Keratinocyte (primary cell): ENCODE results near the gene RASGRP3. TPM values are rescaled to one million over a fixed set of nuclear protein-coding genes. Genes with fewer than 3 reads are reported as not detected.

Experiments
- DNase-seq: peaks from one replicate; pipeline ENCODE4 v3.0.0-alpha.2; 2011; ENCODE audit warnings: low read depth, missing footprints, low spot score
- FAIRE-seq: peaks from 2 replicates; lab custom pipeline; 2011; peaks lifted over from hg19 to GRCh38; lab: Jason Lieb, UNC
- H2AFZ ChIP-seq: 2 replicates; pipeline ENCODE4 v1.6.0; 2012; ENCODE audit warnings: low read length, control low read depth, inconsistent platforms; ENCODE audit not compliant: control insufficient read depth
- H3K27ac ChIP-seq: 2 replicates; pipeline ENCODE4 v1.5.1; 2011; ENCODE audit warnings: low read length; ENCODE audit not compliant: control insufficient read depth, insufficient read depth
- H3K27me3 ChIP-seq: 3 replicates; pipeline ENCODE4 v1.6.0; 2011; ENCODE audit warnings: low read length; ENCODE audit not compliant: control insufficient read depth, insufficient read depth; ENCODE audit errors: extremely low read depth
- H3K36me3 ChIP-seq, 2 experiments: 2 replicates in 1 of 2; 3 replicates in 1 of 2; pipeline ENCODE4 v1.5.1; 2011; ENCODE audit warnings: low read length in 2 of 2, mild to moderate bottlenecking in 1 of 2; ENCODE audit not compliant: control insufficient read depth in 2 of 2, insufficient read depth in 2 of 2; ENCODE audit errors: extremely low read depth in 1 of 2
- H3K4me1 ChIP-seq: 3 replicates; pipeline ENCODE4 v1.5.1; 2011; ENCODE audit warnings: low read length; ENCODE audit not compliant: control insufficient read depth, insufficient read depth; ENCODE audit errors: extremely low read depth
- H3K4me2 ChIP-seq: 3 replicates; pipeline ENCODE4 v1.6.0; 2011; ENCODE audit warnings: low read depth, low read length; ENCODE audit not compliant: control insufficient read depth, insufficient read depth; ENCODE audit errors: extremely low read depth
- H3K4me3 ChIP-seq, 3 experiments: fragments of 200-600 bp in 1 of 3; sonication (generic) in 1 of 3; 2 replicates in 2 of 3; 3 replicates in 1 of 3; pipeline ENCODE4 v1.5.1; 2011 to 2016; ENCODE audit warnings: low read length in 3 of 3, mild to moderate bottlenecking in 3 of 3, control low read depth in 2 of 3, inconsistent platforms in 1 of 3, low read depth in 1 of 3, mixed read lengths in 1 of 3, mixed run types in 1 of 3, moderate library complexity in 1 of 3; ENCODE audit not compliant: control insufficient read depth in 2 of 3, insufficient read depth in 2 of 3; ENCODE audit errors: extremely low read depth in 1 of 3
- H3K79me2 ChIP-seq: 2 replicates; pipeline ENCODE4 v1.6.0; 2012; ENCODE audit warnings: low read length; ENCODE audit not compliant: control insufficient read depth, insufficient read depth
- H3K9ac ChIP-seq: 3 replicates; pipeline ENCODE4 v1.6.0; 2011; ENCODE audit warnings: low read length; ENCODE audit not compliant: control insufficient read depth, insufficient read depth; ENCODE audit errors: extremely low read depth
- H3K9me1 ChIP-seq: 3 replicates; pipeline ENCODE4 v1.6.0; 2011; ENCODE audit warnings: low read length; ENCODE audit not compliant: control insufficient read depth, insufficient read depth; ENCODE audit errors: extremely low read depth
- H3K9me3 ChIP-seq: 2 replicates; pipeline ENCODE4 v1.5.1; 2012; ENCODE audit warnings: low read depth, low read length; ENCODE audit not compliant: control insufficient read depth
- H4K20me1 ChIP-seq: 3 replicates; pipeline ENCODE4 v1.6.0; 2011; ENCODE audit warnings: low read length; ENCODE audit not compliant: control insufficient read depth, insufficient read depth; ENCODE audit errors: extremely low read depth
- CTCF ChIP-seq, 3 experiments: IDR thresholded peaks in 1 of 3; conservative IDR thresholded peaks in 1 of 3; optimal IDR thresholded peaks in 1 of 3; 2 replicates in 2 of 3; 3 replicates in 1 of 3; pipeline versions ENCODE3 to v1.5.1; 2011; ENCODE audit warnings: low read length in 3 of 3, mild to moderate bottlenecking in 3 of 3, moderate library complexity in 2 of 3, control low read depth in 1 of 3, inconsistent platforms in 1 of 3; ENCODE audit not compliant: insufficient read depth in 2 of 3; ENCODE audit errors: extremely low read depth in 1 of 3
- EZH2 ChIP-seq: IDR thresholded peaks from one replicate; pipeline ENCODE4 v1.6.1; 2012; ENCODE audit warnings: inconsistent platforms, mild to moderate bottlenecking, low read length, moderate library complexity
- dilution Hi-C: fragments of 300-500 bp; cut with MboI; formaldehyde crosslinking; loops from one replicate; pipeline ENCODE4 v1.7.0; 2020; ENCODE audit warnings: low sequenced_read_pairs; ENCODE audit not compliant: extremely low pct_ligation_motif_present
- polyA plus RNA-seq, 5 experiments: library from polyadenylated mRNA; depleted of rRNA in 3 of 5; stranded (reverse) in 3 of 5; stranded (forward) in 1 of 5; unstranded in 1 of 5; fragments of >200 nt; gene quantifications; 1 replicate in 1 of 5; 2 replicates in 3 of 5; 3 replicates in 1 of 5; pipeline versions ENCODE4 v1.2.1 to v1.2.3, GENCODE V29; 2011 to 2012; ENCODE audit warnings: missing spikeins in 2 of 5, low read depth in 1 of 5, low replicate concordance in 1 of 5

RASGRP3 gene
- polyA plus RNA-seq, 1 donor (not counting 4 experiments of a cell fraction or from before 2014, with no cell fraction given): 0.56 TPM

GRCh38 chr2:33518200-33518599 is 41.8 kb downstream of the RASGRP3 start:
- no peak overlapping the region for H3K27ac ChIP-seq
- H2AFZ ChIP-seq: no peak overlapping the region
- dilution Hi-C loops: no loop called here
- H3K9ac ChIP-seq: no peak overlapping the region
- no peak for TF ChIP-seq CTCF (optimal IDR thresholded peaks at IDR 0.05 in 1 of 3, IDR thresholded peaks at IDR 0.05 in 1 of 3, conservative IDR thresholded peaks at IDR 0.05 in 1 of 3; ENCODE audit: extremely low read depth in 1 of 3, insufficient read depth in 2 of 3, low read length in 3 of 3)
- TF ChIP-seq EZH2: no peak
- H3K9me3 ChIP-seq: no peaks in the 10 kb centered on the region
- H3K4me1 ChIP-seq: no peaks in the 10 kb centered on the region
- H3K4me3 ChIP-seq: no peak overlapping the region
- no peaks in the 10 kb centered on the region for H3K79me2 ChIP-seq
- no peaks in the 10 kb centered on the region for H4K20me1 ChIP-seq
- FAIRE-seq (no peak), DNase-seq (no peak)
- H3K9me1 ChIP-seq: no peaks in the 10 kb centered on the region
- H3K36me3 ChIP-seq: no peaks in the 10 kb centered on the region
- H3K4me2 ChIP-seq: no peak overlapping the region
- H3K27me3 ChIP-seq: no peaks in the 10 kb centered on the region

GRCh38 chr2:33518929-33519328 is 42.5 kb downstream of the RASGRP3 start:
- Histone ChIP-seq H3K79me2 (no peaks in the 10 kb centered on the region), H3K4me3 (no peak overlapping the region), H3K9ac (no peak overlapping the region), H3K4me2 (no peak overlapping the region), H4K20me1 (no peaks in the 10 kb centered on the region), H3K27ac (no peak overlapping the region), H3K27me3 (no peaks in the 10 kb centered on the region), H3K9me3 (no peaks in the 10 kb centered on the region), H3K4me1 (no peaks in the 10 kb centered on the region), H3K36me3 (no peaks in the 10 kb centered on the region), H2AFZ (no peak overlapping the region), H3K9me1 (no peaks in the 10 kb centered on the region)
- FAIRE-seq (no peak), DNase-seq (no peak)
- TF ChIP-seq CTCF (optimal IDR thresholded peaks at IDR 0.05 in 1 of 3, IDR thresholded peaks at IDR 0.05 in 1 of 3, conservative IDR thresholded peaks at IDR 0.05 in 1 of 3; ENCODE audit: extremely low read depth in 1 of 3, insufficient read depth in 2 of 3, low read length in 3 of 3) (no peak), EZH2 (no peak)
- dilution Hi-C loops: no loop called here
